ENCODE results near the gene OSBPL7.

OSBPL7 gene

GRCh38 chr17:47820033-47820789 lies 1.4 kb downstream of the OSBPL7 start:
- H3K27ac ChIP-seq = 0 out of 2 replicates have a peak overlapping the region, but pooled peaks have one; percentile 81
- TF ChIP-seq CTCF (conservative IDR thresholded peaks at IDR 0.05) = no peak

GRCh38 chr17:47819475-47819874 lies 2.1 kb downstream of the OSBPL7 start:
- TF ChIP-seq CTCF (conservative IDR thresholded peaks at IDR 0.05) = no peak
- no peak overlapping the region for H3K27ac ChIP-seq

- TF ChIP-seq CTCF (conservative IDR thresholded peaks at IDR 0.05) = no peak
- no peak overlapping the region for H3K27ac ChIP-seq
Observed at GRCh38 chr17:47818002-47818695, 3.4 kb downstream of the OSBPL7 start.

GRCh38 chr17:47816947-47817346 lies 4.6 kb downstream of the OSBPL7 start:
- no peak overlapping the region for H3K27ac ChIP-seq

GRCh38 chr17:47816111-47816735 lies 5.4 kb downstream of the OSBPL7 start:
- H3K27ac ChIP-seq = no peak overlapping the region
- no peak for TF ChIP-seq CTCF (conservative IDR thresholded peaks at IDR 0.05)

More at GRCh38 chr17:47816947-47817346, 4.6 kb downstream of the OSBPL7 start:
- no peak for TF ChIP-seq CTCF (conservative IDR thresholded peaks at IDR 0.05)

- no peak for TF ChIP-seq CTCF (conservative IDR thresholded peaks at IDR 0.05)
- no peak overlapping the region for H3K27ac ChIP-seq
Observed at GRCh38 chr17:47815106-47815918, 6.3 kb downstream of the OSBPL7 start.

All from VCaP (cell line).